ENCODE data around the gene PCSK9. TPM values are rescaled to one million over a fixed set of nuclear protein-coding genes. Genes with fewer than 3 reads are reported as not detected.

Gene PCSK9
- total RNA-seq (2022; extraction: Qiagen RNA extraction; ENCODE audit: low read depth) = 3.0 to 5.3 TPM (median 4.1 TPM) in 5 replicates

DNA sequence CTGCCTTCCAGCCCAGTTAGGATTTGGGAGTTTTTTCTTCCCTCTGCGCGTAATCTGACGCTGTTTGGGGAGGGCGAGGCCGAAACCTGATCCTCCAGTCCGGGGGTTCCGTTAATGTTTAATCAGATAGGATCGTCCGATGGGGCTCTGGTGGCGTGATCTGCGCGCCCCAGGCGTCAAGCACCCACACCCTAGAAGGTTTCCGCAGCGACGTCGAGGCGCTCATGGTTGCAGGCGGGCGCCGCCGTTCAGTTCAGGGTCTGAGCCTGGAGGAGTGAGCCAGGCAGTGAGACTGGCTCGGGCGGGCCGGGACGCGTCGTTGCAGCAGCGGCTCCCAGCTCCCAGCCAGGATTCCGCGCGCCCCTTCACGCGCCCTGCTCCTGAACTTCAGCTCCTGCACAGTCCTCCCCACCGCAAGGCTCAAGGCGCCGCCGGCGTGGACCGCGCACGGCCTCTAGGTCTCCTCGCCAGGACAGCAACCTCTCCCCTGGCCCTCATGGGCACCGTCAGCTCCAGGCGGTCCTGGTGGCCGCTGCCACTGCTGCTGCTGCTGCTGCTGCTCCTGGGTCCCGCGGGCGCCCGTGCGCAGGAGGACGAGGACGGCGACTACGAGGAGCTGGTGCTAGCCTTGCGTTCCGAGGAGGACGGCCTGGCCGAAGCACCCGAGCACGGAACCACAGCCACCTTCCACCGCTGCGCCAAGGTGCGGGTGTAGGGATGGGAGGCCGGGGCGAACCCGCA, at the start of gene PCSK9:
Gene PCSK9 (plus strand): TSS at position 207 of the 741 bp plus-strand sequence. CDS start 290 bp downstream, at position 497.

GRCh38 chr1:54998677-54999076, 40.7 kb upstream of the PCSK9 start, which contains the start of gene BSND:
Gene BSND (plus strand): TSS chr1:54998933. CDS start chr1:54999187, 254 bp downstream.

Other genes starting within 250 kb of the PCSK9 start
- not detected in 5 replicates for gene TTC22, start 238.2 kb upstream of the PCSK9 start, total RNA-seq (2022; extraction: Qiagen RNA extraction; ENCODE audit: low read depth)
- 35.2 to 44.0 TPM (median 39.5 TPM) in 5 replicates for gene DHCR24, start 152.4 kb upstream of the PCSK9 start, total RNA-seq (2022; extraction: Qiagen RNA extraction; ENCODE audit: low read depth)
- 0.31 to 0.57 TPM (median 0.34 TPM) in 5 replicates for gene TMEM61, start 58.9 kb upstream of the PCSK9 start, total RNA-seq (2022; extraction: Qiagen RNA extraction; ENCODE audit: low read depth)
- gene BSND, start 40.6 kb upstream of the PCSK9 start, total RNA-seq (2022; extraction: Qiagen RNA extraction; ENCODE audit: low read depth) = not detected in 5 replicates
- 12.6 to 17.2 TPM (median 14.8 TPM) in 5 replicates for gene USP24, start 175.8 kb downstream of the PCSK9 start, total RNA-seq (2022; extraction: Qiagen RNA extraction; ENCODE audit: low read depth)

Data from A549 treated with CpdA at 1 μM for 4 hours (cell line).